Peyer's patch (tissue), 4 donors: ENCODE measurements around the gene LILRA2.

ENCODE experiments used
- CTCF ChIP-seq, 6 experiments: fragments of 450-650 bp in 4 of 6; fragments of 200-600 bp in 2 of 6; sonication (generic) in 1 of 6; IDR thresholded peaks; one replicate each; pipeline ENCODE4 v1.5.1; 2017 to 2019; ENCODE audit warnings: antibody characterized with exemption in 6 of 6, mild to moderate bottlenecking in 3 of 6, moderate library complexity in 1 of 6
- POLR2A ChIP-seq, 2 donors: fragments of 450-650 bp; IDR thresholded peaks; one replicate each; pipeline ENCODE4 v1.5.1; 2017; ENCODE audit warnings: antibody characterized with exemption in 2 of 2, mild to moderate bottlenecking in 2 of 2, moderate library complexity in 2 of 2

GRCh38 chr19:54552913-54553310 lies 20.7 kb upstream of the LILRA2 start:
- TF ChIP-seq CTCF (IDR thresholded peaks at IDR 0.05) (no peak), POLR2A (IDR thresholded peaks at IDR 0.05) (no peak)
